GM19099 (cell line): ENCODE measurements around the gene BBX.
A peak's percentile ranks its signal among the peaks of the same experiment; 100 is the strongest.

Experiments
- POLR2A ChIP-seq: IDR thresholded peaks from 3 replicates; pipeline ENCODE4 v1.6.1; 2011; ENCODE audit warnings: low read depth; ENCODE audit not compliant: insufficient read length; ENCODE audit errors: extremely low read depth

The BBX gene

GRCh38 chr3:107522510-107523288 lies at the start of gene BBX:
Gene BBX (plus strand): TSS chr3:107522962. CDS start chr3:107710461, 187,499 bp downstream.
- TF ChIP-seq POLR2A, result peak; percentile 72

GRCh38 chr3:107476462-107476861 lies 46.3 kb upstream of the BBX start:
- no peak for TF ChIP-seq POLR2A

DNA sequence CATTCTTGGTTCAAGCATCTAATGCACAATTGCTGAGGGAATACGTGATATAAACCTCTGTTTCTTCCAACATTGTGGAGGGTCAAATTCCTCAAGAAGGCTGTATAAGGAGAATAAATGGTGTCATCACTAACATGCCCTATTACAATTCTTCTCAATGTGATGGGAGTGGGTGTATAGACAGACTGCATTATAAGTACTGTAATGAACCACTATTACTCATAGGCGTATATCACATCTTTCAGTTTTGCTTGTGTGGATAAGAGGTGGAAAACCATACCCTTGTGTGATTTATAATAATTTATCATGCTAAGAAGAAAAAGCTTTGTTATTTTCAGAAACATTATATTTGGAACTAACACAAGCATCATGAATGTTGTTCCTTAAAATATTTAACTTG lies 35.3 kb upstream of the BBX start:
- no peak for TF ChIP-seq POLR2A

DNA sequence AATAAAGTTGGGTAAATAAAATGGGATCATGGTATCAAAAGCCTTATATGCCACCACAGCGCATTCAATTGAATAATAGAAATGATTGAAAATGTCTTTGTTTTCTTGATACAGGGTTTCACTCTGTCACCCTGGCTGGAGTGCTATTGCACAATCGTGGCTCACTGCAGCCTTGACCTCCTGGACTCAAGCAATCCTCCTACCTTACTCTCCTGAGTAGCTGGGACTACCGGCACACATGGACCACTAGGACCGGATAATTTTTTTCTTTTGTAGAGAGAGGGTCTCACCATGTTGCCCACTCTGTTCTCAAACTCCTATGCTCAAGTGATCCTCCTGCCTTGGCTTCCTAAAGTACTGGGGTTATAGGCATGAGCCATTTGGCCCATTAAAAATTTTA lies 33.8 kb upstream of the BBX start:
- TF ChIP-seq POLR2A, result no peak

- TF ChIP-seq POLR2A, result no peak
Measured at GRCh38 chr3:107493134-107493533, 29.6 kb upstream of the BBX start.

DNA sequence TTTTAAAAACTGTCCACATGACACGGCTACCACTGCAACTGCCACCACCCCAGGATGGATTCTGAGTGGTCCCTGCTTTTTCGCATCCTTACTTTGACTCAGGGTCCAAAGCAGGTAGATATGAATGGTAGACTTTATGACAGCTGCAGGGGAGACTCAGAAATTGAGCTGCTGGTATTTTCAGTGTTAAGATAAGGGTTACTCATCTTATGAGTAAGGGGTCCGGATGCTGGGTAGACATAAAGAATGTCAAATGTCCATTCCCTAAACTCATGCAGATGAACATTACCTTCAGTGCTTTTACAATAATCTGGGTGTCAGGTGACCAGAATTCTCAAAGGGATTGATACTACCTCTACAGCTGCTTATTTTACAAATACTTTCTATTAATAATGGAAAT lies 25.9 kb upstream of the BBX start:
- TF ChIP-seq POLR2A, result no peak

DNA sequence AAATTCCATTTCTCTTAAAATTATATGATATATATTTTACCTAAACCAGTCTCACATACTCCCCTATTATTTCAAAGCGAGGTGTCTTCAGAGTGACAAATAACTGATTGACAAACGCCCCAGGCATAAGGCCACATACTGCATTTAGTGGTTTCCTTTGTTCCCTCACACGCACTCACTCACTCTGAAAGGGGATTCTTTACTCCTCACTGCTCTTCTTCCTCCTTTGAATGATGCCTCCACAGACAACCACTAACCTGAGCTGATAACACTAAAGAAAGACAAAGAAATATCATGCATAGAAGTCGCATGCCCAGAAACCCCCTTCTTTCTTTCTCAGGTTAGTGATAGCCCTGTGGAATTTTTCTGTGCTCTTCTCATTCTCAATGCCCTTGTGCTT lies 24.1 kb upstream of the BBX start:
- TF ChIP-seq POLR2A, result no peak

DNA sequence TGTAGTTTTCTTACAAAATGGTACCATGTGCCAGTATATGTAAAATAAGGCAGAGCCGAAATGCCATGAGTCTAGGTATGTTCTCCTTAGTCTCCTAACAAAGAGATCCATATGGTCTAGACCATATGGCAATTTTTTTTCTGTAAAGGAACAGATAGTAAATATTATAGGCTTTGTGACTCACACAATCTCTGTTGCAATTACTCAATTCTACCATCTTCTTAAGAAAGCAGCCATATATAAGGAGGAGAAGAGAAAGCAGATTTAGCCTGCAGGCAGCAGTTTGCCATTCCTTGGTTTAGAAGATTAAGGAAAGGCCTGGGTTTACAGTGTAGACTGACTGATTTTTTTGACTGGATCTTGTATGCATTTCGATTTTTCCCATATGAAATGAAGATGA lies 16.3 kb upstream of the BBX start:
- TF ChIP-seq POLR2A, result no peak

DNA sequence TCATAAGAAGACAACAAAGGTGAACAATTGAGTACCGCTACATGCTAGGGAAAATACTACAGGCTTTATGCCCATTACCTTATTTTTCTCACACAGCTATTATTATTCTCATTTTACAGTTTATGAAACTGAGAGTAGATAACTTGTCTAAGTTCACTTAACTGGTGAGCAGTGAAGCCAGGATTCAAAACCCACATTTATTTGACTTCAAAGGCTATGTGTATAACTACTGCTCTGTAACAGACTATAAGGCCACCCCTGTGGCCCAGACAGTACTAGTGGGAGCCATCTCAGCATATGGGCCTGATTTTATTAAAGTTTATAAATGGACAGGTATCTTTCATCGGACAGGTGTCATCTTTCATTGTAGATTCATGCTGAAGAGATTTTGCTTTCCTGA lies 14.4 kb upstream of the BBX start:
- no peak for TF ChIP-seq POLR2A

- TF ChIP-seq POLR2A, result no peak
Measured at GRCh38 chr3:107512108-107512507, 10.7 kb upstream of the BBX start.

DNA sequence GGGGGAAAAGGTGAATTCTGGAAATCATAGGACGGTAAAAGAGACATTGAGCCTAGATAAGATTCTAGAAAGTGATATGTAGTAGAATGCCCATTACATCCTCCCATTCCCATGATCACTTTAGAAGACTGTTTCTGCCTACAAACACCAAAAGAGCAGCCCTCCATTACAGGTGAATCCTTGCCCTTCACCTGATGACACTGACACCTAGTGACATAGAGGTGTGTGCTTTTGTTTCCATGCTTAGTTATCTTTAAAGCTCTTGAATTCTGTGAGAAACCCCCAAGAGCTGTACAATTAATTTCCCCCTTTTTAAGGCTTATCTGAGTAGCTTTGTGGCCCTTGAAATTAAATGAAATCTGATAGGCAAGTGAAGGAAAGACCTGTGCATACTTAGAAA lies 8.3 kb upstream of the BBX start:
- TF ChIP-seq POLR2A, result no peak

DNA sequence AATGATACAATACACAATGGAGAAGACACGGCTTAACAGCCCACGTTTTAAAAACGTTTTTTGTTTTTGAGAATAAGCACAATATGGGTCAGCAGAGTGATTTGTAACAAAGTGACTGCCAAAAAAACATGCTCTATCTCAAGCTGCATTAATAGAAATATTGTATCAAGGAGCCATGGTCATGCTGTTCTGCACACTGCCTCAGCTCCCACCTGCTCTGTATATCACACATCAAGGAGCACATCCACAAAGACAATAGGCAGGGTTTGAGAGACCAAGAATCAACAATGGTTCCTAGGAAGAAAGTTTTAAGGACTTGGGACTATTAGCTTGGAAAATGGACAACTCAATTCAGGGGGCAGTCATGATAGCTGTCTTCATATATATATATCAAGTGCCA lies 6.3 kb upstream of the BBX start:
- TF ChIP-seq POLR2A, result no peak

DNA sequence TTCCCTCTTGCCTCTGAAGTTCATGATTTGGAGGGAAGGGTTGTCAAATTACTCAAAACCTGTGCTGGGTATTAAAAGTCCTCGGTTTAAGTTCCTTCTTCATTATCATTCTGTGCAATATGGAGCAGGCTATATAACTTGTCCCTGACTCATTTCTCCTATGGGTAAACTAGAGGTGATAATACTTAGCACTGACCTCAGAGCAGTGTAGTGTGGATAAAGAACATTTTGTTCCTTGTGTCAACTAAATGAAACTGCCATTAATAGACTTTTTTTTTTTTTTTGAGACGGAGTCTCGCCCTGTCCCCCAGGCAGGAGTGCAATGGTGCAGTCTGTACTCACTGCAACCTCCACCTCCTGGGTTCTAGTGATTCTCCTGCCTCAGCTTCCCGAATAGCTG lies 2.2 kb upstream of the BBX start:
- no peak for TF ChIP-seq POLR2A

GRCh38 chr3:107521469-107522059 lies 1.2 kb upstream of the BBX start:
- no peak for TF ChIP-seq POLR2A

- TF ChIP-seq POLR2A, result no peak
Measured at GRCh38 chr3:107523289-107523538, 452 bp downstream of the BBX start.

DNA sequence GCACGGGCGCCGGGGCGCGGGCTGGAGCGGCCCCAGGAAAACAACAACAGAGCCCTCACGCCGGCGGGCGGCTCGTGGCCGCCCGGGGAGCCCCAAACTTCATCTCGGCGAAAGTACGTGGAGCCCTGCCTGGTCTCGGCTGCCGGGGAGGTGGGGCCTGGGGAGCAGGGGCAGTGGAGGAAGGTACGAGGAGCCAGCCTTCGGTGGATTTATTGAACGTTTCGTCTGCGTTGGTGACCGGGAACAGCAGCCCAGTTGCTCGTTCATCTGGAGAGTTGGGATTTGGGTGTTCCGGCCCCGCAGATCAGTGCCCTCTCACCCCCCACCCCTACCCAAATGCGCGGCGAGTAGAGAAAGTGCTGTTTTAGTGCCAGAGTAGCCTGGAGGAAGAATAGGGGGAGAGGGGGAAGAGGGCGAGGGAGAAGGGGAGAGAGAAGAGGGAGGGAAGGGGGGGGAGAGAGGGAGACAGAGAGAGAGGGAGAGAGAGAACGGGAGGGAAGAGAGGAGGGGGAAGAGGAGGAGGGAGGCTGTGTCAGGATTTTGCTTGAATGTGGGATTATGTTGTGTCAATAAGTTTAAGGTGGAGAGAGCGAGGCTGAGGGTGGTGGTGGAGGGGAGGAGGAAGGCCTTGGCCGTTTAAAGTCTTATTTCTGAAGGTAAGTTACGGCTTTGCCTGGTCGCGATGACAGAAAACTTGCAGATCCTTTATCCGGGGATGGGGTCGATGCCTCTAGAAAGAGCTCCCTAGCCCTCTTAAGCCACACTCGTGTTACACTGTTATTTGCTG lies 970 bp downstream of the BBX start:
- TF ChIP-seq POLR2A, result no peak
